Transverse colon (tissue), 4 donors: ENCODE results near the gene RPL11.

Experiments
- CTCF ChIP-seq, 5 experiments: fragments of 200-600 bp in 3 of 5; fragments of 450-650 bp in 2 of 5; sonication (generic) in 3 of 5; IDR thresholded peaks; 1 replicate in 2 of 5; 2 replicates in 3 of 5; pipeline ENCODE4 v1.5.1; 2016 to 2017; ENCODE audit warnings: antibody characterized with exemption in 5 of 5, inconsistent platforms in 3 of 5, mild to moderate bottlenecking in 2 of 5, moderate library complexity in 1 of 5
- POLR2A ChIP-seq: fragments of 450-650 bp; IDR thresholded peaks from one replicate; pipeline ENCODE4 v1.6.1; 2016; ENCODE audit warnings: antibody characterized with exemption, mild to moderate bottlenecking, moderate library complexity
- POLR2AphosphoS5 ChIP-seq, 3 donors: sonication (generic); formaldehyde crosslinking; IDR thresholded peaks; one replicate each; pipeline ENCODE4 v1.6.1; 2016; ENCODE audit warnings: antibody characterized with exemption in 3 of 3

GRCh38 chr1:23701996-23702395, 10.4 kb downstream of the RPL11 start:
- TF ChIP-seq CTCF (IDR thresholded peaks at IDR 0.05) (no peak), POLR2A (no peak), POLR2AphosphoS5 (IDR thresholded peaks at IDR 0.05) (no peak)
